ENCODE data around the gene FBXO7. TPM values are rescaled to one million over a fixed set of nuclear protein-coding genes. Genes with fewer than 3 reads are reported as not detected.

FBXO7 gene
- total and polyA plus RNA-seq, 9 of the 15 experiments (the other 6 are each of a cell fraction or from before 2014, with no cell fraction given): 34.0 to 162 (median 85.2) TPM

GRCh38 chr22:32474635-32475467 lies at the start of gene FBXO7 (continued):
- no peak for TF ChIP-seq RBM34 (IDR thresholded peaks at IDR 0.05; ENCODE audit: borderline replicate concordance, insufficient read depth, low read length)
- TF ChIP-seq ZBTB11 (CRISPR knock-in tag; IDR thresholded peaks at IDR 0.05): 0 out of 6 replicates have a peak, but pooled peaks of 1 of the 3 experiments have one; percentile 49
- TF ChIP-seq ETV5 (CRISPR knock-in tag; IDR thresholded peaks at IDR 0.05; ENCODE audit: low read depth): peak; percentile 14; the same call in 1 of the 2 replicates
- no peak for TF ChIP-seq CCAR2 (IDR thresholded peaks at IDR 0.05; ENCODE audit: low read depth, low read length)
- no peak; the same call in 1 of the 2 replicates for TF ChIP-seq BRD4 (IDR thresholded peaks at IDR 0.05)
- TF ChIP-seq FOXK2 (conservative IDR thresholded peaks at IDR 0.05 in 1 of 2, IDR thresholded peaks at IDR 0.05 in 1 of 2; ENCODE audit: low read depth in 2 of 2): no peak
- no peak for TF ChIP-seq MLX (CRISPR knock-in tag; conservative IDR thresholded peaks at IDR 0.05)
- TF ChIP-seq SIN3A (IDR thresholded peaks at IDR 0.05; ENCODE audit: borderline replicate concordance in 2 of 2, control insufficient read depth in 1 of 2, low read depth in 2 of 2, low read length in 2 of 2): peak; percentile 12 to 74; a peak in 2 of 4 replicates
- TF ChIP-seq ZNF3 (CRISPR knock-in tag; IDR thresholded peaks at IDR 0.05): no peak
- no peak for TF ChIP-seq KLF10 (CRISPR knock-in tag; IDR thresholded peaks at IDR 0.05)
- TF ChIP-seq L3MBTL2 (IDR thresholded peaks at IDR 0.05): peak; percentile 74
- no peak for TF ChIP-seq PRPF4 (IDR thresholded peaks at IDR 0.05; ENCODE audit: insufficient read depth, low read depth, low read length, poor library complexity, severe bottlenecking)
- TF ChIP-seq ZNF511 (CRISPR knock-in tag; IDR thresholded peaks at IDR 0.05): no peak; the same call in 1 of the 2 replicates
- TF ChIP-seq SAP30 (IDR thresholded peaks at IDR 0.05; ENCODE audit: borderline replicate concordance, insufficient read depth, low read depth, low read length, poor library complexity, severe bottlenecking): peak; percentile 38
- TF ChIP-seq PURB (CRISPR knock-in tag; IDR thresholded peaks at IDR 0.05; ENCODE audit: low read depth): no peak
- TF ChIP-seq ATF7 (IDR thresholded peaks at IDR 0.05): peak; percentile 57; the same call in 1 of the 2 replicates
- peak; percentile 23; the same call in 1 of the 2 replicates for TF ChIP-seq MTA3 (IDR thresholded peaks at IDR 0.05; ENCODE audit: borderline replicate concordance)
- TF ChIP-seq SNIP1 (IDR thresholded peaks at IDR 0.05; ENCODE audit: low read depth): no peak
- TF ChIP-seq SP1 (CRISPR knock-in tag; IDR thresholded peaks at IDR 0.05): 0 out of 2 replicates have a peak, but pooled peaks have one; percentile 30
